Erythroblast (primary cell): ENCODE data around the gene CAMKV.
"Not testable (repeated sequence)": the region's sequence is repeated elsewhere in the genome, so short reads cannot be mapped to it uniquely, and the experiment has no call there.

ENCODE experiments used
- DNase-seq, 2 experiments: peaks; one replicate each; lab custom pipeline; 2025; lab: John Stamatoyannopoulos, UW
- GATA1 ChIP-seq: IDR thresholded peaks from 2 replicates; pipeline ENCODE4 v1.6.1; 2011; ENCODE audit warnings: low read depth, mild to moderate bottlenecking, control low read depth, low read length, moderate library complexity
- POLR2A ChIP-seq: IDR thresholded peaks from 2 replicates; pipeline ENCODE4 v1.6.1; 2011; ENCODE audit warnings: mild to moderate bottlenecking, low read length

Gene CAMKV

DNA sequence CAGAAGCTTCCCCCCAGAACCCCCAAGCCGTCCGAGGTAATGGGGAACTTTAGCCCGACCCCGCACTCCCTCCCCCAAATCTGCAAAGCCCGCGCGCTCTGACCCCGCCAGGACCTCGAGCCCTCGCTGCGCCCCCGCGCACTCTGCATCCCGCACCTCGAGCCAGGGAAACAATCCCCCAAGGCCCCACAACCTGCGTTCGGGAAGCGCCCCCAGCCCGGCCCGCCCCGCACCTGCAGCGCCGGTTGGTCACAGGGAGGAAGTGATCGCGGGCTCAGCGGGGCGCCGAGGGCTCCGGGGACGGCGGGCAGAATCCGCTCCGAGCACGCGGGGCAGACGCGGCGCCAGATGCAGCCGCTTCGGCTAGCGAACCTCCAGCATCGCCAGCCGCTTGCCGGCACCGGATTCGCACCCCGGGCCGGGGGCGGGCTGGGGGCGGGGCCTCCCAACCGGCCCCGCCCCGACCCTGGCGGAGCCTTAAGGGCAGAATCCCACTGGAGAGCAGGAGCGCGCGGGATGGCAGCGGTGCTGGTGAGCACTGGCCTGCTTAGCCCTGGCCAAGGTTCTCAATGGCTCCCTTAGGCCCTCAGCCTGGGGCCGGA is at the start of gene CAMKV:
Gene CAMKV, minus strand, starts transcription at position 382 of the 602 bp plus-strand sequence. CDS start 7,518 bp downstream, outside the sequence.
- no peak for DNase-seq
- TF ChIP-seq GATA1, result no peak
- TF ChIP-seq POLR2A, result no peak

GRCh38 chr3:49917806-49918590 is 48.3 kb upstream of the CAMKV start:
- DNase-seq, result not testable (repeated sequence)

DNA sequence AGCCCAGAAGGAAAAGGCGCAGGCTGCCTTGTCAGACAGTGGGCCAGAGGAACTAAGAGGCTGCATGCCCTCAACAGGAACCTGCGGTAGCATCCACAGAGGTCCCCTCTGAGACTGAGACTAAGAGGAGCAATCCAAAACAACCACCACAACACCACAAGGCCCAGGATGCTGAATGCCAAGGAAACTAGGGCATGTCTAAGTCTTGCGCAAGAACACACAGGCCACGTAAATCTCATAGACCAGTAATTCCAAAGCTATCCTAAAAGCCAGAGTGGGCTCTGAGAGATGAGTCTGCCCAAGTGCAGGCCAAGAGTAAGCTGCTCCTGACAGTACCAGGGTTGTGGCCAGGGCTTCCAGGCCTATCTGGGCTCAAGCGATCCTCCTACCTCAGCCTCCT is 47.0 kb upstream of the CAMKV start:
- TF ChIP-seq GATA1 (no peak), POLR2A (no peak)
- DNase-seq, result no peak

DNA sequence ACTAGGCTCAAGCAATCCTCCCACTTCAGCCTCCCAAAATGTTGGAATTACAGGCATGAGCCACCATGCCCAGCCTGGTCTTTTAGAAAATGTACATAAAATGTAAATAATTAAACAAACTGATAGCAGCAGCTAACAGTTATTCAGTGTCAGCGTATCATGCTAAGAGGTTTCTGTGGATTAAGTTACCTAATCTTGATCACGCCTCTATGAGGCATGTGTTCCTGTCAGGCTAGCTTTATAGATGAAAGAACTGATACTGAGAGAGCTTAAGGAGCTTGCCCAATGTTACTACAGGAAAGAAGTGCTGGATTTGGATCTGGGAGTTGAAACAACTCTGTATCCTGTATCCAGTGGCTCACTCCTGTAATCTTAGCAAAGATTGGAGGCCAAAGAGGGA is 45.2 kb upstream of the CAMKV start:
- no peak for DNase-seq
- no peak for TF ChIP-seq POLR2A
- TF ChIP-seq GATA1, result no peak

- no peak for DNase-seq
- TF ChIP-seq GATA1, result no peak
- TF ChIP-seq POLR2A, result no peak
These were observed 43.2 kb upstream of the CAMKV start for GRCh38 chr3:49912881-49913281.

- no peak for DNase-seq
- TF ChIP-seq GATA1 (no peak), POLR2A (no peak)
These were observed 41.9 kb upstream of the CAMKV start for GRCh38 chr3:49911611-49912010.

- TF ChIP-seq POLR2A, result no peak
- no peak for TF ChIP-seq GATA1
- no peak for DNase-seq
These were observed 41.4 kb upstream of the CAMKV start for GRCh38 chr3:49911124-49911420.

GRCh38 chr3:49910409-49911123 is 40.9 kb upstream of the CAMKV start:
- no peak for TF ChIP-seq GATA1
- no peak for TF ChIP-seq POLR2A
- DNase-seq, result no peak

- peak; percentile 57 to 73 for DNase-seq
- TF ChIP-seq POLR2A (peak; percentile 16), GATA1 (no peak)
These were observed 38.9 kb upstream of the CAMKV start for GRCh38 chr3:49908373-49909199.

DNA sequence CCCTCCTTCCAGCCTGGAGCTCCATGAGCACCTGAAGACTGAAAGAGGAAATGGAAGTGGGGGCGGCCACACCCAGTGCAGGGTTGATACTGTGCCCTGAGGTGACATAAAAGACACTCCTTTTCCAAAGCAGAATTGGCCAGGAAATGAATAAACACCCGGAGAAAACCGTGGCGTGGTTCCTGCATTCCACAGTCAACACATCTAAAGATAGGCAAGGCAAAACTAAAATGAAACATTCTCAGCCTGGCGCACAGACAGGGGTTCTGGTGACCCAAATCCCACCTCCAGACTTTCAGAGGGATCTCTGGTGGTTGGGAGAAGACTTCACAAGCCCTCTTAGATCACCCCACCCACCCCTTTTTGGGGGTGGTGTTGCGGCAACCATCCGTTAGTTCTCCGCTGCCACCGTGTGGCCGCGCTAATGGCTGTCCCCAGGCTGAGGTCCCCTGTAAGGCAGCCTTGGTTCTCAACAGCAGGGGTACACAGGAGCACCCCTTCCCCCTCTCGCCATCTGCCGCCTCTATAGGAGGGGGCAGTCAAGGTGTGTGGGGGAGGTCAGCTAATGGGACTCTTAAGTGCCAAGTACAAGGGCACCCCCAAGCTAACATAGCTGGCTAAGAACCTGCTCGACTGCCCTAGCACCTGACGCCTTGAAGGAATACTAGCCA is 36.5 kb upstream of the CAMKV start:
- peak; percentile 75 to 77 for DNase-seq
- TF ChIP-seq POLR2A (no peak), GATA1 (no peak)

- not testable (repeated sequence) for DNase-seq
These were observed 34.7 kb upstream of the CAMKV start for GRCh38 chr3:49904448-49904847.

- peak; percentile 78 to 84 for DNase-seq
- TF ChIP-seq POLR2A, result peak; percentile 54
- no peak for TF ChIP-seq GATA1
These were observed 34.0 kb upstream of the CAMKV start, which contains the start of gene MST1R for GRCh38 chr3:49903451-49904424. TSS of gene MST1R (minus strand) at chr3:49903873. CDS start at chr3:49903609, 264 bp downstream.
